Naive B cell (primary cell): ENCODE results near the gene NKD2. TPM values are rescaled to one million over a fixed set of nuclear protein-coding genes. Genes with fewer than 3 reads are reported as not detected.
A peak's percentile ranks its signal among the peaks of the same experiment; 100 is the strongest.

Source experiments
- ATAC-seq, 2 donors: fragments of 150-1000 bp; cut with Tn5 transposase; 2 replicates each; pipeline ENCODE4 v1.10.0; 2021; ENCODE audit warnings: low read depth in 2 of 2, mild to moderate bottlenecking in 2 of 2, moderate library complexity in 2 of 2
- DNase-seq: peaks from one replicate; pipeline ENCODE4 v3.0.0; 2022
- H3K27ac Mint-ChIP-seq, 6 donors: one replicate each; pipeline ENCODE4 v1.8.0; 2020 to 2022; ENCODE audit warnings: mild to moderate bottlenecking in 6 of 6, mixed read lengths in 6 of 6, moderate library complexity in 5 of 6, inconsistent platforms in 2 of 6
- H3K27me3 Mint-ChIP-seq, 3 donors: one replicate each; pipeline ENCODE4 v1.8.0; 2021 to 2022; ENCODE audit warnings: mixed read lengths in 3 of 3, mild to moderate bottlenecking in 1 of 3
- H3K36me3 Mint-ChIP-seq, 2 donors: one replicate each; pipeline ENCODE4 v1.8.0; 2020 to 2022; ENCODE audit warnings: mixed read lengths in 2 of 2, inconsistent platforms in 1 of 2, mild to moderate bottlenecking in 1 of 2
- H3K4me1 Mint-ChIP-seq, 3 donors: one replicate each; pipeline ENCODE4 v1.8.0; 2020 to 2022; ENCODE audit warnings: mixed read lengths in 3 of 3, inconsistent platforms in 1 of 3, mild to moderate bottlenecking in 1 of 3, moderate library complexity in 1 of 3
- H3K4me3 Mint-ChIP-seq, 8 donors: one replicate each; pipeline ENCODE4 v1.8.0; 2020 to 2022; ENCODE audit warnings: mild to moderate bottlenecking in 8 of 8, mixed read lengths in 8 of 8, moderate library complexity in 8 of 8, inconsistent platforms in 2 of 8
- H3K9me3 Mint-ChIP-seq, 7 donors: one replicate each; pipeline ENCODE4 v1.8.0; 2020 to 2022; ENCODE audit warnings: mixed read lengths in 7 of 7, mild to moderate bottlenecking in 5 of 7, inconsistent platforms in 2 of 7, moderate library complexity in 1 of 7
- polyA plus RNA-seq, 6 donors: library from polyadenylated mRNA; unstranded; fragments of 300-500 nt; fragmentation: Illumina TruSeq; gene quantifications; one replicate each; pipeline ENCODE4 v1.2.3, GENCODE V29; 2021; ENCODE audit warnings: low read depth in 6 of 6

Gene NKD2
- polyA plus RNA-seq, 6 donors from 2014 or later: 0.29 TPM; not detected in 5

GRCh38 chr5:1040571-1040970, 32.0 kb downstream of the NKD2 start:
- Mint-ChIP-seq H3K9me3 (peaks cover 0 to 48% (median 0%) of the 10 kb centered on the region in 7 donors), H3K4me1 (peaks cover 0 to 39% (median 2%) of the 10 kb centered on the region in 3 donors), H3K27me3 (peaks cover 3 to 40% (median 17%) of the 10 kb centered on the region in 3 donors), H3K4me3 (no peak overlapping the region), H3K36me3 (peaks cover 0 to 19% of the 10 kb centered on the region in 2 donors), H3K27ac (no peak overlapping the region)
- DNase-seq (no peak), ATAC-seq (no peak)

DNA sequence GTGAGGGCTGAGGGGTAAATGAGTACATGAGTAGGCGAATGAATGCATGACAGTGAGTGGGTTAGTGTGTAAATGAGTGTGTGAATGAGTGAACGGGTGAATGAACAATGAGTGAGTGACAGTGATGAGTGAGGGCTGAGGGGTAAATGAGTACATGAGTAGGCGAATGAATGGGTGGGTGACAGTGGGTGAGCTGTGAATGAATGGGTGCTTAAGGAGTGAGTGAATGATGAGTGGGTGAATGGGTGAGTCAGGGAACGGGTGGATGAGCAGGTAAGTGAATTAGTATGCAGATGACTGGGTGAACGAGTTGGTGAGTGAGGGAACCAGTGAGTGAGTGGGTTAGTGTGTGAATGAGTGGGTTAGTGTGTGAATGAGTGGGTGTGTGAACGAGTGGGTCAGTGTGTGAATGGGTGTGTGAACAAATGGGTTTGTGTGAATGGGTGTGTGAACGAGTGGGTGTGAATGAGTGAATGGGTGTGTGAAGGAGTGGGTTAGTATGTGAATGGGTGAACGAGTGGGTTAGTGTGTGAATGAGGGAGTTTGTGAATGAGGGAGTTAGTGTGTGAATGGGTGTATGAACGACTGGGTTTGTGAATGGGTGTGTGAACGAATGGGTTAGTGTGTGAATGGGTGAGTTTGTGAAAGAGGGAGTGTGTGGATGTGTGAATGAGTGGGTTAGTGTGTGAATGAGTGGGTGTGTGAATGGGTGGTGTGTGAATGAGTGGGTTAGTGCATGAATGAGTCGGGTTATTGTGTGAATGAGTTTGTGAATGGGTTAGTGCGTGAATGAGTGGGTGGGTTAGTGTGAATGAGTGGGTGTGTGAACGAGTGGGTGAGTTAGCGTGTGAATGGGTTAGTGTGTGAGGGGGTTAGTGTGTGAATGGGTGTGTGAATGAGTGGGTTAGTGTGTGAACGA, 32.9 kb downstream of the NKD2 start:
- Mint-ChIP-seq H3K27ac (peak overlapping the region in 2 of 6 donors; percentile 25 to 60), H3K9me3 (peaks cover 0 to 57% (median 0%) of the 10 kb centered on the region in 7 donors), H3K4me3 (peak overlapping the region in 1 of 8 donors; percentile 5), H3K4me1 (peaks cover 0 to 46% (median 3%) of the 10 kb centered on the region in 3 donors), H3K36me3 (peaks cover 0 to 21% of the 10 kb centered on the region in 2 donors), H3K27me3 (peaks cover 3 to 37% (median 15%) of the 10 kb centered on the region in 3 donors)
- ATAC-seq: no peak
- DNase-seq: no peak

GRCh38 chr5:1042626-1043025, 34.0 kb downstream of the NKD2 start:
- Mint-ChIP-seq H3K4me1 (peaks cover 3 to 50% (median 3%) of the 10 kb centered on the region in 3 donors), H3K9me3 (peaks cover 0 to 69% (median 0%) of the 10 kb centered on the region in 7 donors), H3K27me3 (peaks cover 3 to 32% (median 11%) of the 10 kb centered on the region in 3 donors), H3K36me3 (peaks cover 0 to 23% of the 10 kb centered on the region in 2 donors), H3K4me3 (peak overlapping the region in 1 of 8 donors; percentile 53), H3K27ac (no peak overlapping the region)
- ATAC-seq: no peak
- DNase-seq: no peak

DNA sequence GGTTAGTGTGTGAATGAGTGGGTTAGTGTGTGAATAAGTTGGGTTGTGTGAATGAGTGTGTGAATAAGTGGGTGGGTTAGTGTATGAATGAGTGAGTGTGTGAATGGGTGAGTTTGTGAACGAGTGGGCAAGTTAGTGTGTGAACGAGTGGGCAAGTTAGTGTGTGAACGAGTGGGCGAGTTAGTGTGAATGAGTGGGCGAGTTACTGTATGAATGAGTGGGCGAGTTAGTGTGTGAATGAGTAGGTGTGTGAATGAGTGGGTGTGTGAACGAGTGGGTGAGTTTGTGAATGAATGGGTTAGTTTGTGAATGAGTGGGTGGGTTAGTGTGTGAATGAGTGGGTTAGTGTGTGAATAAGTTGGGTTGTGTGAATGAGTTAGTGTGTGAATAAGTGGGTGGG, 34.7 kb downstream of the NKD2 start:
- peaks cover 3 to 32% (median 11%) of the 10 kb centered on the region in 3 donors for H3K27me3 Mint-ChIP-seq
- no peak overlapping the region for H3K4me3 Mint-ChIP-seq
- no peak for DNase-seq
- H3K9me3 Mint-ChIP-seq: peaks cover 0 to 76% (median 0%) of the 10 kb centered on the region in 7 donors
- peak overlapping the region in 2 of 6 donors; percentile 5 to 46 for H3K27ac Mint-ChIP-seq
- peaks cover 3 to 57% (median 9%) of the 10 kb centered on the region in 3 donors for H3K4me1 Mint-ChIP-seq
- no peak for ATAC-seq
- peaks cover 0 to 30% of the 10 kb centered on the region in 2 donors for H3K36me3 Mint-ChIP-seq

GRCh38 chr5:1044117-1044516, 35.5 kb downstream of the NKD2 start:
- Mint-ChIP-seq H3K4me3 (no peak overlapping the region), H3K4me1 (peaks cover 3 to 60% (median 9%) of the 10 kb centered on the region in 3 donors), H3K9me3 (peaks cover 0 to 77% (median 0%) of the 10 kb centered on the region in 7 donors), H3K27me3 (peaks cover 3 to 32% (median 7%) of the 10 kb centered on the region in 3 donors), H3K27ac (no peak overlapping the region), H3K36me3 (peaks cover 0 to 30% of the 10 kb centered on the region in 2 donors)
- DNase-seq: no peak
- ATAC-seq: no peak

- Mint-ChIP-seq H3K4me3 (peak overlapping the region in 1 of 8 donors; percentile 43), H3K27ac (peak overlapping the region in 1 of 6 donors; percentile 79), H3K27me3 (peaks cover 3 to 29% (median 3%) of the 10 kb centered on the region in 3 donors), H3K4me1 (peaks cover 1 to 57% (median 9%) of the 10 kb centered on the region in 3 donors), H3K36me3 (peaks cover 0 to 30% of the 10 kb centered on the region in 2 donors), H3K9me3 (peaks cover 0 to 74% (median 0%) of the 10 kb centered on the region in 7 donors)
- DNase-seq (no peak), ATAC-seq (no peak)
These were observed 37.5 kb downstream of the NKD2 start for GRCh38 chr5:1045960-1046560.

DNA sequence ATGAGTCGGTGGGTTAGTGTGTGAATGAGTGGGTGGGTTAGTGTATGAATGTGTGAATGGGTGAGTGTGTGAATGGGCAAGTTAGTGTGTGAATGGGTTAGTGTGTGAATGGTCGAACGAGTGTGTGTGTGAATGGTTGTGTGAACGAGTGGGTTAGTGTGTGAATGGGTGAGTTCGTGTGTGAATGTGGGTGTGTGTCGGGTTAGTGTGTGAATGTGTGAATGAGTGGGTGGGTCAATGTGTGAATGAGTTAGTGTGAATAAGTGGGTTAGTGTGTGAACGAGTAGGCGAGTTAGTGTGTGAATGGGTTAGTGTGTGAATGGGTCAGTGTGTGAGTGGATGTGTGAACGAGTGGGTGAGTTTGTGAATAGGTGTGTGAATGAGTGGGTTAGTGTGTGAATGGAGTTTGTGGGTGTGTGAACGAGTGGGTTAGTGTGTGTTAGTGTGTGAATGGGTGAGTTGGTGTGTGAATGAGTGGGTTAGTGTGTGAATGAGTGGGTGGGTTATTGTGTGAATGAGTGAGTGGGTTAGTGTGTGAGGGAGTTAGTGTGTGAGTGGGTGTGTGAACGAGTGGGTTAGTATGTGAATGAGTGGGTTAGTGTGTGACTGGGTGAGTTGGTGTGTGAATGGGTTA, 38.8 kb downstream of the NKD2 start:
- Mint-ChIP-seq H3K9me3 (peaks cover 0 to 60% (median 0%) of the 10 kb centered on the region in 7 donors), H3K36me3 (peaks cover 3 to 27% of the 10 kb centered on the region in 2 donors), H3K27me3 (peaks cover 0 to 15% (median 3%) of the 10 kb centered on the region in 3 donors), H3K27ac (no peak overlapping the region), H3K4me3 (no peak overlapping the region), H3K4me1 (peaks cover 1 to 44% (median 9%) of the 10 kb centered on the region in 3 donors)
- no peak for ATAC-seq
- no peak for DNase-seq

GRCh38 chr5:1048162-1048721, 39.6 kb downstream of the NKD2 start:
- Mint-ChIP-seq H3K36me3 (peaks cover 4 to 21% of the 10 kb centered on the region in 2 donors), H3K27me3 (peaks cover 0 to 7% (median 3%) of the 10 kb centered on the region in 3 donors), H3K9me3 (peaks cover 0 to 52% (median 0%) of the 10 kb centered on the region in 7 donors), H3K27ac (peak overlapping the region in 1 of 6 donors; percentile 89), H3K4me1 (peaks cover 1 to 36% (median 9%) of the 10 kb centered on the region in 3 donors), H3K4me3 (no peak overlapping the region)
- ATAC-seq: no peak
- DNase-seq: no peak

- Mint-ChIP-seq H3K9me3 (peaks cover 0 to 43% (median 0%) of the 10 kb centered on the region in 7 donors), H3K36me3 (peaks cover 4 to 21% of the 10 kb centered on the region in 2 donors), H3K4me3 (no peak overlapping the region), H3K27ac (peak overlapping the region in 2 of 6 donors; percentile 44 to 89), H3K4me1 (peaks cover 1 to 30% (median 13%) of the 10 kb centered on the region in 3 donors), H3K27me3 (peaks cover 0 to 3% (median 0%) of the 10 kb centered on the region in 3 donors)
- ATAC-seq (no peak), DNase-seq (no peak)
These were observed 40.5 kb downstream of the NKD2 start for GRCh38 chr5:1048861-1049838.

DNA sequence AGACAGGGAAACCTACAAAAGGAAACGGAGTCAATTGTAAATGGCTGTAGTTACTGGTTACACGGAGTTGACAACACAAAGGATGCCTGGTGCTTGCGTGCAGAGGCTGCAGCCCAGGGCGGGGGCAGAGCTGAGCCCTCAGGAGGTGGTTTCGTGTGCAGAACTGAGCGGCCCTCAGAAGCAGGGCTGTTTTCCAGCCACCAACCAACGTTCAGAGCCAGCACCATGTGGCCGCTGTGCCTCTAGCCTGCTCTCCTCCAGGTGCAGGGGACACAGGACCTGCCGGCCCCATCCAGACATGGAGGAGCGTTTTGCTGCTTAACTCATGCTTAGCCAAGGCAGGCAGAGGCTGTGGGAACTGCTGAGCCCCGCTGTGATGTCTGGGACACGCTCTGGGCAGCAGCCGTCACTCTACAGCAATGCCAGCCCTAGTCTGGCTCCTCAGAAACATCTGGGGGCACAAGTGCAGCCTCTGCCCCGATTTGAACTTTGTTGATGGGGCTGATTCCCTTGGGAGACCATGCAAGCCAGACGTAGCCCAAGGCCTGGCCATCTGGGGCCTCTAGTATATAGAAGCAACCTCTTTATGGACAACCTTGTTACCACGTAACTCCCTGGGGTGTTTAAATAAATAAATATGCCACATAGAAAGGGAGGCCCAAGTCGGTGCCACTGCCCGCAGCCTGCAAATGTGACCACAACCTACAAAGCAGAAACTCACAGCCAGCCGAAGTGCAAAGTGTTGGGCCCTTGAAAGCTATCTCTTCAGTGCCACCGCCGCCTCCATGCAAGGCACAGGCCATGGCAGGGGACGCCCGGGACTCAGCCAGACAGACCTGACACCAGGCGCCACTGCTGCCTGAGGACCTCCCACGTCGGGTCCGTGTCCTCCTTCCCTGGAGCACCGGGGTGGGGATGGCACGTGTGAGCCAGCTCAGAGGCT, 42.1 kb downstream of the NKD2 start:
- H3K4me3 Mint-ChIP-seq: no peak overlapping the region
- H3K27me3 Mint-ChIP-seq: no peaks in the 10 kb centered on the region
- H3K9me3 Mint-ChIP-seq: peaks cover 0 to 28% (median 0%) of the 10 kb centered on the region in 7 donors
- ATAC-seq (no peak), DNase-seq (no peak)
- peak overlapping the region in 1 of 6 donors; percentile 28 for H3K27ac Mint-ChIP-seq
- H3K36me3 Mint-ChIP-seq: peaks cover 4 to 10% of the 10 kb centered on the region in 2 donors
- H3K4me1 Mint-ChIP-seq: peaks cover 1 to 20% (median 15%) of the 10 kb centered on the region in 3 donors

DNA sequence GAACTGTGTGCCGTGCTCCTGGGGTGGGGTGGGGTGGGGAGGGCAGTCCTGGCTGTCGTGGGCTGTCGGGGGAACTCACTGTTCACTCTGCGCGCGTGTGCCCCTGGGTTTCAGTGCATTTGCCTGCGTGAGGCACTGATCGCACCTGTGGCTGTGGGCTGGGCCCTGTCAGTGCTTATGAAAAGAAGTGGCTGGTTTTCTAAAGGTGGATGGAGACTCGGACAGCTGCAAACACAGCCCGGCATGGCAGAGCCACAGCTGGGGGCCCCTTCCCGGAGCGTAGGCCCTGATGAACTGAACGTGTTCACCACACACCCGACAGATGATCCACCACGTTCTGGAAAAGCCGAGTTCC, 42.7 kb downstream of the NKD2 start:
- Mint-ChIP-seq H3K27me3 (no peaks in the 10 kb centered on the region), H3K9me3 (peaks cover 0 to 21% (median 0%) of the 10 kb centered on the region in 7 donors)
- no peak for ATAC-seq

More for the DNA sequence above, 42.7 kb downstream of the NKD2 start:
- Mint-ChIP-seq H3K4me3 (no peak overlapping the region), H3K36me3 (peaks cover 4 to 9% of the 10 kb centered on the region in 2 donors), H3K4me1 (peaks cover 0 to 15% (median 14%) of the 10 kb centered on the region in 3 donors), H3K27ac (no peak overlapping the region)
- no peak for DNase-seq
